Erythroblast (primary cell): ENCODE measurements around the gene HAGH.

Experiments
- GATA1 ChIP-seq: IDR thresholded peaks from 2 replicates; pipeline ENCODE4 v1.6.1; 2011; ENCODE audit warnings: low read depth, mild to moderate bottlenecking, control low read depth, low read length, moderate library complexity
- POLR2A ChIP-seq: IDR thresholded peaks from 2 replicates; pipeline ENCODE4 v1.6.1; 2011; ENCODE audit warnings: mild to moderate bottlenecking, low read length

DNA sequence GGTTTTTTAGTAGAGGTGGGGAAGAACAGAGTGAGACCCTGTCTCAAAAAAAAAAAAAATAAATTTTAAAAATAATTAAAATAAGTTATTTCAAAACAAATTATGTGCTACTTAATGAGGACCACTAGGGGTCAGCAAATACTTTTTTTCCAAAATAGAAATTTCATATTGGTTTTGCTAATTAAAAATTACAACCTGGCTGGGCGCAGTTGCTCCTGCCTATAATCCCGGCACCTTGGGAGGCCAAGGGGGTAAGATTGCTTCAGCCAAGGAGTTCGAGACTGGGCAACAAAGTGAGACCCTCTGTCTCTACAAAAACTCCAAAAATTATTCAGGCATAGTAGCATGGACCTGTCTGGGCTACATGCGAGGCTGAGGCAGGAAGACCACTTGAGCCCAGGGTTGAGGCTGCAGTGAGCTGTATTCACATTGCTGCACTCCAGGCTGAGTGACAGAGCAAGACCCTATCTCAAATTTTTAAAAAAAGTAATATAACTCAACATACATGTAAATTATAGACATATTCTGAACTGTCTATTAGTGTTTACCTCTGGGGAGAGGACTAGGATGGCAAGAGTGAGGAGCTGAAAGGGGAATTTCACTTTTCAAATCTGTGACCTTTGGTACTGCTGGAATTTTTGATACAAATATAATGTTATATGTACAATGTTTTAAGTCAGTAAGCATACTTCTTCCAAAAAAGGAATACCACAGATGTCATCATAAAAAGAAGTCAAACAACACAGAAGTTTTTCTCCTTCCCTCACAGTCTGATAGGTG, 37.2 kb upstream of the HAGH start:
- TF ChIP-seq POLR2A: no peak
- no peak for TF ChIP-seq GATA1
